HG03095 (cell line): Measurements from ENCODE around the gene SCLT1.
"Not testable (repeated sequence)": the region's sequence is repeated elsewhere in the genome, so short reads cannot be mapped to it uniquely, and the experiment has no call there.

Experiments used
- ATAC-seq: cut with Tn5 transposase; IDR thresholded peaks from one replicate; pipeline ENCODE4 v1.9.1; 2021; ENCODE audit warnings: moderate library complexity; ENCODE audit not compliant: unreplicated experiment

The SCLT1 gene

GRCh38 chr4:129077326-129077725 lies 16.0 kb downstream of the SCLT1 start:
- ATAC-seq = no peak

GRCh38 chr4:129069537-129069936 lies 23.8 kb downstream of the SCLT1 start:
- ATAC-seq = not testable (repeated sequence)

GRCh38 chr4:129064717-129065116 lies 28.6 kb downstream of the SCLT1 start:
- ATAC-seq = no peak

- ATAC-seq = no peak
Observed at GRCh38 chr4:129063640-129064039, 29.7 kb downstream of the SCLT1 start.

- no peak for ATAC-seq
Observed at GRCh38 chr4:129062580-129062979, 30.8 kb downstream of the SCLT1 start.

- no peak for ATAC-seq
Observed at GRCh38 chr4:129059028-129059427, 34.3 kb downstream of the SCLT1 start.

- ATAC-seq = peak; percentile 59
Observed at GRCh38 chr4:129046055-129046959, 47.0 kb downstream of the SCLT1 start.

- no peak for ATAC-seq
Observed at GRCh38 chr4:129043523-129043922, 49.8 kb downstream of the SCLT1 start.

GRCh38 chr4:129040471-129040870 lies 52.9 kb downstream of the SCLT1 start:
- no peak for ATAC-seq

- ATAC-seq = no peak
Observed at GRCh38 chr4:129037093-129037492, 56.2 kb downstream of the SCLT1 start.

GRCh38 chr4:129014566-129015509 lies 78.5 kb downstream of the SCLT1 start:
- ATAC-seq = no peak

- no peak for ATAC-seq
Observed at GRCh38 chr4:129008096-129008495, 85.2 kb downstream of the SCLT1 start.

GRCh38 chr4:128986908-128987307 lies 106.4 kb downstream of the SCLT1 start:
- ATAC-seq = no peak

GRCh38 chr4:128986019-128986418 lies 107.3 kb downstream of the SCLT1 start:
- no peak for ATAC-seq

- ATAC-seq = no peak
Observed at GRCh38 chr4:128983771-128984485, 109.4 kb downstream of the SCLT1 start.

- ATAC-seq = no peak
Observed at GRCh38 chr4:128981377-128981776, 112.0 kb downstream of the SCLT1 start.

- no peak for ATAC-seq
Observed at GRCh38 chr4:128980816-128981326, 112.5 kb downstream of the SCLT1 start.

GRCh38 chr4:128979934-128980333 lies 113.4 kb downstream of the SCLT1 start:
- no peak for ATAC-seq

GRCh38 chr4:128978985-128979384 lies 114.4 kb downstream of the SCLT1 start:
- ATAC-seq = no peak

GRCh38 chr4:128974136-128974581 lies 119.2 kb downstream of the SCLT1 start:
- ATAC-seq = no peak

- no peak for ATAC-seq
Observed at GRCh38 chr4:128973384-128973783, 120.0 kb downstream of the SCLT1 start.
